H1 (cell line): ENCODE data around the gene SLC4A8. TPM values are rescaled to one million over a fixed set of nuclear protein-coding genes. Genes with fewer than 3 reads are reported as not detected.

Source experiments
- CTCF ChIA-PET: fragments of 300-600 bp; sonication (Branson Sonifier 250); formaldehyde crosslinking; loops from one replicate; lab custom pipeline; 2021; ENCODE audit not compliant: partially characterized antibody; lab: Charles Lee
- POLR2A ChIA-PET: fragments of 300-600 bp; sonication (Branson Sonifier 250); formaldehyde crosslinking; loops from one replicate; lab custom pipeline; 2021; ENCODE audit warnings: inconsistent platforms; ENCODE audit not compliant: partially characterized antibody; lab: Charles Lee
- DNase-seq, 2 experiments: peaks; one replicate each; pipeline versions ENCODE4 v3.0.0 to v3.0.0-alpha.2; 2010 to 2022; ENCODE audit warnings: low spot score in 2 of 2, low read depth in 1 of 2, mixed read lengths in 1 of 2
- FAIRE-seq: peaks from 2 replicates; lab custom pipeline; 2011; peaks lifted over from hg19 to GRCh38; lab: Jason Lieb, UNC
- H2AFZ ChIP-seq: 2 replicates; pipeline ENCODE4 v1.8.1; 2012; ENCODE audit warnings: low read length, inconsistent platforms
- H2AK5ac ChIP-seq: 2 replicates; pipeline ENCODE4 v1.6.1; 2013; ENCODE audit warnings: low read depth, low read length
- H2BK120ac ChIP-seq: replicated peaks from 2 replicates; pipeline ENCODE3; 2013; ENCODE audit warnings: low read depth, low read length, inconsistent platforms
- H2BK12ac ChIP-seq: 2 replicates; pipeline ENCODE4 v1.6.1; 2013; ENCODE audit warnings: low read depth, low read length
- H2BK15ac ChIP-seq: 2 replicates; pipeline ENCODE4 v1.6.1; 2013; ENCODE audit warnings: low read length
- H2BK20ac ChIP-seq: 2 replicates; pipeline ENCODE4 v1.6.1; 2013; ENCODE audit warnings: low read length
- H2BK5ac ChIP-seq: 2 replicates; pipeline ENCODE4 v1.6.1; 2013; ENCODE audit warnings: low read depth, low read length
- H3K14ac ChIP-seq: 2 replicates; pipeline ENCODE4 v1.6.1; 2013; ENCODE audit warnings: inconsistent platforms; ENCODE audit not compliant: insufficient read length
- H3K18ac ChIP-seq: 2 replicates; pipeline ENCODE4 v1.6.1; 2013; ENCODE audit warnings: low read length; ENCODE audit errors: extremely low read depth
- H3K23ac ChIP-seq: 2 replicates; pipeline ENCODE4 v1.6.1; 2013; ENCODE audit warnings: inconsistent platforms; ENCODE audit not compliant: insufficient read length
- H3K23me2 ChIP-seq: 2 replicates; pipeline ENCODE4 v1.6.1; 2013; ENCODE audit warnings: low read depth, low read length
- H3K27ac ChIP-seq: 2 replicates; pipeline ENCODE4 v1.6.1; 2011; ENCODE audit warnings: low read depth, low read length, inconsistent platforms
- H3K27me3 ChIP-seq, 4 experiments: replicated peaks in 1 of 4; 1 replicate in 1 of 4; 2 replicates in 3 of 4; pipeline versions ENCODE4 v1.6.1 to v1.8.1; 2011 to 2013; ENCODE audit warnings: low read length in 3 of 4, mild to moderate bottlenecking in 3 of 4, inconsistent platforms in 2 of 4, mixed read lengths in 2 of 4, moderate library complexity in 1 of 4; ENCODE audit not compliant: control insufficient read depth in 3 of 4, insufficient read depth in 3 of 4; ENCODE audit errors: extremely low read depth in 1 of 4
- H3K36me3 ChIP-seq, 4 experiments: 2 replicates each; pipeline versions ENCODE4 v1.6.1 to v1.8.1; 2011 to 2013; ENCODE audit warnings: mild to moderate bottlenecking in 4 of 4, low read length in 3 of 4, moderate library complexity in 2 of 4, control low read depth in 1 of 4, inconsistent platforms in 1 of 4; ENCODE audit not compliant: insufficient read depth in 4 of 4, control insufficient read depth in 2 of 4
- H3K4ac ChIP-seq: replicated peaks from 2 replicates; pipeline ENCODE3; 2013; ENCODE audit warnings: low read length, low read depth, mixed read lengths, inconsistent platforms; ENCODE audit not compliant: insufficient read length
- H3K4me1 ChIP-seq, 4 experiments: replicated peaks in 1 of 4; 1 replicate in 1 of 4; 2 replicates in 3 of 4; pipeline versions ENCODE4 v1.6.1 to v1.8.1; 2011 to 2013; ENCODE audit warnings: low read length in 3 of 4, inconsistent platforms in 2 of 4, mixed read lengths in 1 of 4; ENCODE audit not compliant: insufficient read depth in 4 of 4, control insufficient read depth in 3 of 4
- H3K4me2 ChIP-seq, 2 experiments: 2 replicates each; pipeline versions ENCODE4 v1.6.1 to v1.8.1; 2011 to 2013; ENCODE audit warnings: low read depth in 2 of 2, low read length in 2 of 2, control low read depth in 1 of 2, inconsistent platforms in 1 of 2, mild to moderate bottlenecking in 1 of 2; ENCODE audit not compliant: insufficient read depth in 1 of 2
- H3K4me3 ChIP-seq, 4 experiments: fragments of 200-600, 300-600 bp in 1 of 4; sonication (generic), shearing (Covaris generic), sonication (Bioruptor Twin) in 1 of 4; 2 replicates each; pipeline versions ENCODE4 v1.5.1 to v1.8.1; 2011 to 2016; ENCODE audit warnings: low read length in 4 of 4, low read depth in 3 of 4, control low read depth in 2 of 4, inconsistent platforms in 2 of 4, mild to moderate bottlenecking in 2 of 4, mixed read lengths in 1 of 4, moderate library complexity in 1 of 4; ENCODE audit not compliant: insufficient read depth in 2 of 4; ENCODE audit errors: extremely low read depth in 1 of 4
- H3K56ac ChIP-seq: replicated peaks from 2 replicates; pipeline ENCODE3; 2013; ENCODE audit warnings: low read depth, mild to moderate bottlenecking, mixed read lengths, low read length, inconsistent platforms; ENCODE audit not compliant: insufficient read length
- H3K79me1 ChIP-seq: 2 replicates; pipeline ENCODE4 v1.6.1; 2013; ENCODE audit warnings: low read depth, low read length, control low read depth
- H3K79me2 ChIP-seq, 2 experiments: 2 replicates each; pipeline versions ENCODE4 v1.6.1 to v1.8.1; 2012 to 2013; ENCODE audit warnings: low read length in 2 of 2, mild to moderate bottlenecking in 2 of 2, inconsistent platforms in 1 of 2; ENCODE audit not compliant: insufficient read depth in 2 of 2, control insufficient read depth in 1 of 2
- H3K9ac ChIP-seq, 4 experiments: replicated peaks in 1 of 4; 1 replicate in 1 of 4; 2 replicates in 3 of 4; pipeline versions ENCODE4 v1.6.1 to v1.8.1; 2011 to 2013; ENCODE audit warnings: low read depth in 3 of 4, low read length in 3 of 4, control low read depth in 2 of 4, mild to moderate bottlenecking in 2 of 4, moderate library complexity in 2 of 4, inconsistent platforms in 1 of 4; ENCODE audit errors: extremely low read depth in 1 of 4
- H3K9me3 ChIP-seq, 2 experiments: 2 replicates each; pipeline versions ENCODE4 v1.6.1 to v1.8.1; 2012 to 2013; ENCODE audit warnings: mild to moderate bottlenecking in 2 of 2, moderate library complexity in 2 of 2, control low read depth in 1 of 2, inconsistent platforms in 1 of 2, low read depth in 1 of 2, low read length in 1 of 2, mixed read lengths in 1 of 2; ENCODE audit not compliant: insufficient read depth in 2 of 2
- H4K20me1 ChIP-seq, 2 experiments: replicated peaks in 1 of 2; 2 replicates each; pipeline versions ENCODE3 to v1.8.1; 2011 to 2013; ENCODE audit warnings: inconsistent platforms in 2 of 2, low read length in 2 of 2, mild to moderate bottlenecking in 1 of 2; ENCODE audit not compliant: insufficient read depth in 2 of 2, control insufficient read depth in 1 of 2
- H4K5ac ChIP-seq: 2 replicates; pipeline ENCODE4 v1.6.1; 2013; ENCODE audit warnings: low read length, low read depth, mixed read lengths, inconsistent platforms; ENCODE audit not compliant: insufficient read length
- H4K8ac ChIP-seq: 2 replicates; pipeline ENCODE4 v1.8.0; 2013; ENCODE audit warnings: mild to moderate bottlenecking, moderate library complexity, low read length, inconsistent platforms; ENCODE audit not compliant: insufficient read depth; ENCODE audit errors: extremely low read depth
- H4K91ac ChIP-seq: replicated peaks from 2 replicates; pipeline ENCODE3; 2013; ENCODE audit warnings: low read length, mixed read lengths, inconsistent platforms; ENCODE audit not compliant: insufficient read length
- CBX5 ChIP-seq: fragments of 300-800, 300-1000 bp; sonication (generic); IDR thresholded peaks from 2 replicates; pipeline ENCODE4 v1.7.1; 2016; ENCODE audit warnings: antibody characterized with exemption, low read length, low read depth
- E2F6 ChIP-seq: IDR thresholded peaks from 2 replicates; pipeline ENCODE4 v1.6.1; 2012; ENCODE audit warnings: inconsistent platforms
- EGR1 ChIP-seq: IDR thresholded peaks from 2 replicates; pipeline ENCODE4 v1.6.1; 2011; ENCODE audit warnings: low read depth, low read length, borderline replicate concordance
- EP300 ChIP-seq, 2 experiments: IDR thresholded peaks; 1 replicate in 1 of 2; 2 replicates in 1 of 2; pipeline ENCODE4 v1.6.1; 2011 to 2012; ENCODE audit warnings: low read depth in 2 of 2, low read length in 2 of 2, mild to moderate bottlenecking in 2 of 2, borderline replicate concordance in 1 of 2, inconsistent platforms in 1 of 2, moderate library complexity in 1 of 2
- GABPA ChIP-seq: IDR thresholded peaks from 2 replicates; pipeline ENCODE4 v1.6.1; 2011; ENCODE audit warnings: mild to moderate bottlenecking, low read length, moderate library complexity, borderline replicate concordance; ENCODE audit not compliant: insufficient read depth
- GTF2F1 ChIP-seq: IDR thresholded peaks from 2 replicates; pipeline ENCODE4 v1.6.1; 2012; ENCODE audit warnings: low read depth, low read length, improper control_type of control experiment, borderline replicate concordance
- HDAC2 ChIP-seq, 2 experiments: fragments of 300-600 bp in 1 of 2; sonication (generic) in 1 of 2; IDR thresholded peaks; 2 replicates each; pipeline ENCODE4 v1.6.1; 2011 to 2012; ENCODE audit warnings: low read depth in 2 of 2, low read length in 2 of 2, mild to moderate bottlenecking in 2 of 2, moderate library complexity in 2 of 2, borderline replicate concordance in 1 of 2, inconsistent platforms in 1 of 2
- POLR2AphosphoS5 ChIP-seq: IDR thresholded peaks from 2 replicates; pipeline ENCODE4 v1.6.1; 2011; ENCODE audit warnings: low read depth, low read length
- SRF ChIP-seq: IDR thresholded peaks from 2 replicates; pipeline ENCODE4 v1.6.1; 2011; ENCODE audit warnings: mild to moderate bottlenecking, low read depth, low read length, moderate library complexity
- USF2 ChIP-seq: IDR thresholded peaks from 2 replicates; pipeline ENCODE4 v1.6.1; 2011; ENCODE audit warnings: low read length, improper control_type of control experiment
- YY1 ChIP-seq: IDR thresholded peaks from 2 replicates; pipeline ENCODE4 v1.6.1; 2011; ENCODE audit warnings: low read depth, mild to moderate bottlenecking, low read length
- WGBS, 2 experiments: shearing (Covaris generic) in 1 of 2; methylation state at CpG; one replicate each; pipeline versions ENCODE4 v1.1.6 to v1.1.7; 2013 to 2015; ENCODE audit warnings: low lambda C conversion rate in 2 of 2, mixed read lengths in 2 of 2, inconsistent platforms in 1 of 2, low coverage in 1 of 2, missing lambda C conversion rate in 1 of 2; ENCODE audit not compliant: insufficient replicate concordance in 2 of 2, insufficient coverage in 1 of 2, insufficient read length in 1 of 2; ENCODE audit errors: extremely low coverage in 1 of 2, missing lambda C conversion rate in 1 of 2; 5-methylcytosine and 5-hydroxymethylcytosine counted together
- polyA plus RNA-seq, 7 experiments: library from polyadenylated mRNA; depleted of rRNA in 3 of 7; stranded (reverse) in 5 of 7; unstranded in 2 of 7; fragments of >200 nt in 5 of 7; fragments of 200-250 nt in 2 of 7; gene quantifications; 1 replicate in 5 of 7; 2 replicates in 1 of 7; 4 replicates in 1 of 7; pipeline versions ENCODE4 v1.2.1 to v1.2.3, GENCODE V29; 2011 to 2013; ENCODE audit warnings: missing spikeins in 2 of 7, mixed read lengths in 2 of 7
- total RNA-seq: library from RNA; stranded (reverse); fragmentation: NEBNext Ultra II Directional; extraction: Animal tissue kit (Norgen Biotek cat#: 25700); gene quantifications from 2 replicates; pipeline ENCODE4 v1.2.1, GENCODE V29; 2021
- TF ChIP-seq, protein P1 (sequence below): IDR thresholded peaks from 2 replicates; pipeline ENCODE4 v1.6.1; 2012; ENCODE audit warnings: inconsistent platforms

The SLC4A8 gene
- total and polyA plus RNA-seq, 2 of the 8 experiments (the other 6 are each of a cell fraction or from before 2014, with no cell fraction given) = 11.2 to 13.4 TPM

DNA sequence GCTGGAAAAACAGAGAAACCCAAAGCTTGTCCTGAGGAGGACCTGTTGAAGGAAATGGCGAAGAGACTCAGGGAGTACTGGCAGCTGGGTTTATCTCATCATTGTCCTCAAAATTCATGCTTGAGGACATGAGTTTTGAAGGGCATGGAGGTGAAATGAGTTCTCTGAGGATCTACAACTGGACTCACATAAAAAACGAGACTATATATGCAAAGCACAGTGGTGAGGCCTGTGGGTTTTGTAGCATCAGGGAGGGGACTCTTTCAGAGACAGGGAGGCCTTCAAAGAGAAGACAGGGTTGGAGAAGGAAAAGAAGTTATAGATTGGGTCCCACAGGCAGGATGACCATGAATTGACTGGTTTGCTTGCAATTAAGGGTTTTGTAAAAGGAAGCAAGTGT, 95.1 kb downstream of the SLC4A8 start:
- no peak overlapping the region for H2BK120ac ChIP-seq
- no peaks in the 10 kb centered on the region for H3K36me3 ChIP-seq
- no peak overlapping the region for H3K27ac ChIP-seq
- no peaks in the 10 kb centered on the region for H3K9me3 ChIP-seq
- H3K23ac ChIP-seq = no peak overlapping the region
- POLR2A ChIA-PET = no interaction called here
- H3K14ac ChIP-seq = no peak overlapping the region
- no peak overlapping the region for H2BK20ac ChIP-seq
- H3K27me3 ChIP-seq = no peaks in the 10 kb centered on the region; a peak in 2 of 7 replicates
- no peak overlapping the region for H4K8ac ChIP-seq
- no peak overlapping the region for H2BK15ac ChIP-seq
- DNase-seq (no peak), FAIRE-seq (no peak)
- H3K56ac ChIP-seq = no peak overlapping the region
- H3K23me2 ChIP-seq = no peaks in the 10 kb centered on the region
- no peak overlapping the region for H4K5ac ChIP-seq
- no peak overlapping the region for H2AFZ ChIP-seq
- H3K4me2 ChIP-seq = no peak overlapping the region
- H3K9ac ChIP-seq = no peak overlapping the region
- no peaks in the 10 kb centered on the region for H3K79me2 ChIP-seq
- H2BK12ac ChIP-seq = no peak overlapping the region
- no peak overlapping the region for H4K91ac ChIP-seq
- CTCF ChIA-PET = interaction anchor here (0.7 to 13.0 kb wide), 11 partner anchors 9 to 103 kb away, joined by 3 to 137 read pairs (median 6); partner anchors contain the start of gene SLC4A8
- H3K4me3 ChIP-seq = no peak overlapping the region
- no peaks in the 10 kb centered on the region for H3K4me1 ChIP-seq
- H4K20me1 ChIP-seq = no peaks in the 10 kb centered on the region
- 83% methylated on average over 2 of the region's 2 CpGs; no CpG with 5 or more reads in 1 of the 2 experiments for WGBS, 2 experiments
- H3K18ac ChIP-seq = no peak overlapping the region
- H3K79me1 ChIP-seq = no peaks in the 10 kb centered on the region
- no peak overlapping the region for H2AK5ac ChIP-seq
- no peak overlapping the region for H2BK5ac ChIP-seq
- no peak overlapping the region for H3K4ac ChIP-seq
- TF ChIP-seq GTF2F1 (no peak), HDAC2 (IDR thresholded peaks at IDR 0.05; ENCODE audit: borderline replicate concordance in 1 of 2, low read depth in 2 of 2, low read length in 2 of 2) (no peak), SRF (no peak), POLR2AphosphoS5 (no peak), GABPA (no peak), CBX5 (no peak), EP300 (IDR thresholded peaks at IDR 0.05; ENCODE audit: borderline replicate concordance in 1 of 2, low read depth in 2 of 2, low read length in 2 of 2) (no peak), EGR1 (no peak), USF2 (no peak), YY1 (no peak), E2F6 (no peak)
- TF ChIP-seq, protein P1, sequence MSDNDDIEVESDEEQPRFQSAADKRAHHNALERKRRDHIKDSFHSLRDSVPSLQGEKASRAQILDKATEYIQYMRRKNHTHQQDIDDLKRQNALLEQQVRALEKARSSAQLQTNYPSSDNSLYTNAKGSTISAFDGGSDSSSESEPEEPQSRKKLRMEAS = no peak
